PFSK-1 (cell line): ENCODE measurements around the gene SPATA33.
A peak's percentile ranks its signal among the peaks of the same experiment; 100 is the strongest.

Source experiments
- FOXP2 ChIP-seq: optimal IDR thresholded peaks from 2 replicates; pipeline ENCODE3; 2011; ENCODE audit warnings: borderline replicate concordance, control low read depth, inconsistent platforms; ENCODE audit not compliant: insufficient read depth; ENCODE audit errors: extremely low read length, extremely low read depth
- POLR2AphosphoS5 ChIP-seq: IDR thresholded peaks from 2 replicates; pipeline ENCODE4 v1.6.1; 2012; ENCODE audit warnings: low read depth, mild to moderate bottlenecking, control low read depth, low read length, moderate library complexity
- SIN3A ChIP-seq: IDR thresholded peaks from 2 replicates; pipeline ENCODE4 v1.6.1; 2012; ENCODE audit warnings: mild to moderate bottlenecking, low read length, moderate library complexity, borderline replicate concordance; ENCODE audit not compliant: insufficient read depth
- TAF1 ChIP-seq: IDR thresholded peaks from 2 replicates; pipeline ENCODE4 v1.6.1; 2012; ENCODE audit warnings: low read length, control low read depth, borderline replicate concordance; ENCODE audit not compliant: insufficient read depth
- TF ChIP-seq, protein P1 (sequence below), 2 experiments: IDR thresholded peaks; 2 replicates each; pipeline versions ENCODE4 v1.6.1 to v1.8.0; 2011 to 2012; ENCODE audit warnings: low read depth in 2 of 2, low read length in 2 of 2, control low read depth in 1 of 2, inconsistent platforms in 1 of 2, mild to moderate bottlenecking in 1 of 2, moderate library complexity in 1 of 2; ENCODE audit not compliant: insufficient read depth in 1 of 2

SPATA33 gene

DNA sequence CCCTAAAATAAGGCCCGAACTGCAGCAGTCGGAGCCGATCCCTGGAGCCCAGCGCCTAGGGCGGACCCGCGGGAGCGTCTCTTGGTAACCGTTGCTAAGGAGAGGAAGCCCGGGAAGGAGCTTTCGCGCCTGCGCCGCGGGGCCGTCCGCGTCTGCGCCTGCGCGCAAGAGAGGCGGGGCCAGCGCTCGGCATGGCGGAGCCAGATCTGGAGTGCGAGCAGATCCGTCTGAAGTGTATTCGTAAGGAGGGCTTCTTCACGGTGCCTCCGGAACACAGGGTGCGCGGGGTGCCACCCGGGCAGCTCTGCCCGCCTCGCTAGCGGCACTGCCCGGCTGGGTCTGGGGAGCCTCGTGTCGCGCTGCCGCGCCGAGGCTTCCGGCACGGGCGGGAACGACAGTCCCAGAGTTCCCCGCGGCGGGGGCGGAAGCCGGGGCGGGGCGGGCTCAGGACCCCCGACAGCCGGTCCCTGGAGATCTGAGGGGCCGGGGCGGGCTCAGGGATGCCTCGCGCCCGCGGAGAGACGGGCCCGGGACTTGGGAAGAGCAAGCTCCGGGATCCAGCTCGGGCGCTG is 29.0 kb downstream of the SPATA33 start, which contains the start of gene CDK10:
CDK10 (plus strand) TSS at position 170 of the 572 bp plus-strand sequence; CDS start at position 192, 22 bp downstream.
- TF ChIP-seq, protein P1, sequence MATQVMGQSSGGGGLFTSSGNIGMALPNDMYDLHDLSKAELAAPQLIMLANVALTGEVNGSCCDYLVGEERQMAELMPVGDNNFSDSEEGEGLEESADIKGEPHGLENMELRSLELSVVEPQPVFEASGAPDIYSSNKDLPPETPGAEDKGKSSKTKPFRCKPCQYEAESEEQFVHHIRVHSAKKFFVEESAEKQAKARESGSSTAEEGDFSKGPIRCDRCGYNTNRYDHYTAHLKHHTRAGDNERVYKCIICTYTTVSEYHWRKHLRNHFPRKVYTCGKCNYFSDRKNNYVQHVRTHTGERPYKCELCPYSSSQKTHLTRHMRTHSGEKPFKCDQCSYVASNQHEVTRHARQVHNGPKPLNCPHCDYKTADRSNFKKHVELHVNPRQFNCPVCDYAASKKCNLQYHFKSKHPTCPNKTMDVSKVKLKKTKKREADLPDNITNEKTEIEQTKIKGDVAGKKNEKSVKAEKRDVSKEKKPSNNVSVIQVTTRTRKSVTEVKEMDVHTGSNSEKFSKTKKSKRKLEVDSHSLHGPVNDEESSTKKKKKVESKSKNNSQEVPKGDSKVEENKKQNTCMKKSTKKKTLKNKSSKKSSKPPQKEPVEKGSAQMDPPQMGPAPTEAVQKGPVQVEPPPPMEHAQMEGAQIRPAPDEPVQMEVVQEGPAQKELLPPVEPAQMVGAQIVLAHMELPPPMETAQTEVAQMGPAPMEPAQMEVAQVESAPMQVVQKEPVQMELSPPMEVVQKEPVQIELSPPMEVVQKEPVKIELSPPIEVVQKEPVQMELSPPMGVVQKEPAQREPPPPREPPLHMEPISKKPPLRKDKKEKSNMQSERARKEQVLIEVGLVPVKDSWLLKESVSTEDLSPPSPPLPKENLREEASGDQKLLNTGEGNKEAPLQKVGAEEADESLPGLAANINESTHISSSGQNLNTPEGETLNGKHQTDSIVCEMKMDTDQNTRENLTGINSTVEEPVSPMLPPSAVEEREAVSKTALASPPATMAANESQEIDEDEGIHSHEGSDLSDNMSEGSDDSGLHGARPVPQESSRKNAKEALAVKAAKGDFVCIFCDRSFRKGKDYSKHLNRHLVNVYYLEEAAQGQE (IDR thresholded peaks at IDR 0.05; ENCODE audit: insufficient read depth in 1 of 2, low read depth in 2 of 2, low read length in 2 of 2): peak in 1 of 2 experiments; percentile 61; a peak in 1 of 4 replicates
- TF ChIP-seq POLR2AphosphoS5 (peak; percentile 78), TAF1 (peak; percentile 73; the same call in 1 of the 2 replicates), SIN3A (no peak), FOXP2 (peak; percentile 38)

DNA sequence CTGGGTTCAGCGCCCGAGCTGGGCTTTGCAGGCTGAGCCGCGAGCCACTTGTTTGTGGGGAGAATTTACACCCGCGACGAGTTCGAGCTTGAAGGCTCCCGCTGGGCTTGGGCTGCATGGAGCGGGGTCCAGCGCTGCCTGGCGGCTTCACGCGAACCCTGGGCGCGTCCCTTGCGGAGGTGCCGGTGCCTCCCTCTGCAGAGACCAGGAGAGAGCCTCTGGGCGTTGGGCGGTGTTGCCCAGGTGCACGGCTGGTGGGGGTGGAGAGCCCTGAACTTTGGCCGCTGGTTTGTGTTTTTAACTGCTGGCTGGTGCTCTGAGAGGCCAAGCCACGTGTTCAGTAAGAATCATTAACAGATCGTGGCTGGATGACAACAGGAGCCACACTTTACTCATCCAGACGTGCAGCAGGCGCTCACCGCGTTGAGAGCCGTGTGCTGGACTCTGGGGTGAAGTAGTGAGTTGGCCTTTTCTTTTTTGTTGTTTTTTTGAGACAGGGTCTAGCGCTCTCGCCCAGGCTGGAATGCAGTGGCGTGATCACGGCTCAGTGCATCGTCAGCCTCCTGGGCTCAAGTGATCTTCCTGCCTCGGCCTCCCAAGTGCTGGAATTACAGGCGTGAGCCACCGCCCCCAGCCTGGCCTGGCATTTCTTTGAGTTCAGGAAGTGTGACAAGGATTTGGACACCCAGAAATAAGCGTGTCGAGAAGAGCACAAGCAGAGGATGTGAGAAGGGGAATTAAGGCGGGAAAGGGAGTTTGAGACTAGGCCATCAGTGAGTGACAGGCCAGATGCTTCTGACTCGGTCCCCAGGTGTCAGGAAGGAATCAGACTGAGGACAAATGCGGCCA is 29.7 kb downstream of the SPATA33 start:
- TF ChIP-seq TAF1 (no peak), FOXP2 (no peak), SIN3A (no peak), POLR2AphosphoS5 (no peak)
- TF ChIP-seq, protein P1 (IDR thresholded peaks at IDR 0.05; ENCODE audit: insufficient read depth in 1 of 2, low read depth in 2 of 2, low read length in 2 of 2): no peak

DNA sequence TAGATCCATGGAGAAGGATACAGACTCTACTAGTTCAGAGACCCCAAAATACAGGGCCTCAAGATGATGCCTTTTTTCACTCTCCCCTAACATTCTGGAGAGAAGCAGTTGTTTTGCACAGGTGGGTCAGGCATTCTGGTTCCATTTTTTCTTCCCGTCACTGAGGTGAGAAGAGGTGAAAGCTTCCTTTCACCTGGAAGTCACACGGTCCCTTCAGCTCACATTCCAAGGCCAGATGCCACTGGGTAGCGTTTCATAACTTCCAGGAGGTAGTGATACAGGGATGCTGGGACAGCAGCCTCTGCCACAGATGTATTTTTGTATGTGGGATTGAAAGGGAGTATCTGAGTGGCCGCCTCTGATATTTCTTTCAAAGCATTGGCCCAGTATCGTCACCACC is 30.8 kb downstream of the SPATA33 start:
- TF ChIP-seq POLR2AphosphoS5 (no peak), TAF1 (no peak), SIN3A (no peak), FOXP2 (no peak)
- TF ChIP-seq, protein P1 (IDR thresholded peaks at IDR 0.05; ENCODE audit: insufficient read depth in 1 of 2, low read depth in 2 of 2, low read length in 2 of 2): no peak

DNA sequence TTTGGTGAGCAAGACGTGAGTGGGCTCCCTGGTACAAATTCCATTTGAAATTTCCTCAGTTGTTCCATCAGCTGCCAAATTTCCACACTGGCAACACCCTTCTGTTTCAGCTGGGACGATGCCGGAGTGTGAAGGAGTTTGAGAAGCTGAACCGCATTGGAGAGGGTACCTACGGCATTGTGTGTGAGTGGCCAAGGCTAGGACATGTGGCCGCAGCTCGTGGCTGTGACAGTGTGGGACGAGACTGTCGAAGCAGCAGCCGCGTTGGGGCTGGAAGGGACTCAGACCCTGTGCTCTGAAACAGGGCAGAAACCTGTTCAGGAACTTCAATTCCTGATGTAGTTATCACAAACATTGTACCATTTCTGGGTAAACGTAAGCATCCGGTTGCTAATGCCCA is 31.5 kb downstream of the SPATA33 start:
- TF ChIP-seq FOXP2 (no peak), SIN3A (no peak), POLR2AphosphoS5 (no peak), TAF1 (no peak)
- TF ChIP-seq, protein P1 (IDR thresholded peaks at IDR 0.05; ENCODE audit: insufficient read depth in 1 of 2, low read depth in 2 of 2, low read length in 2 of 2): no peak
